HEK293 (cell line): Measurements from ENCODE around the gene MAD2L2.

Experiments
- MZF1 ChIP-seq: fragments of 450-650 bp; formaldehyde crosslinking; IDR thresholded peaks from 2 replicates; pipeline ENCODE4 v1.5.1; 2017; ENCODE audit warnings: missing biosample characterization, missing genetic modification characterization, borderline replicate concordance
- RBAK ChIP-seq: fragments of 450-650 bp; formaldehyde crosslinking; IDR thresholded peaks from 2 replicates; pipeline ENCODE4 v1.5.1; 2016; ENCODE audit warnings: missing biosample characterization, missing genetic modification characterization
- SCRT2 ChIP-seq: fragments of 450-650 bp; formaldehyde crosslinking; IDR thresholded peaks from 2 replicates; pipeline ENCODE4 v1.5.1; 2016; ENCODE audit warnings: missing biosample characterization, missing genetic modification characterization
- ZNF354C ChIP-seq: fragments of 450-650 bp; formaldehyde crosslinking; IDR thresholded peaks from 2 replicates; pipeline ENCODE4 v1.5.1; 2016; ENCODE audit warnings: missing biosample characterization, missing genetic modification characterization, low read depth, borderline replicate concordance
- ZNF555 ChIP-seq: fragments of 450-650 bp; formaldehyde crosslinking; conservative IDR thresholded peaks from 2 replicates; pipeline ENCODE4 v1.5.1; 2017; ENCODE audit warnings: missing biosample characterization, mild to moderate bottlenecking, missing genetic modification characterization, inconsistent platforms
- TF ChIP-seq, protein P1 (sequence below): fragments of 450-650 bp; formaldehyde crosslinking; IDR thresholded peaks from 2 replicates; pipeline ENCODE4 v1.5.1; 2016; ENCODE audit warnings: missing biosample characterization, missing genetic modification characterization
- TF ChIP-seq, protein P2 (sequence below): fragments of 450-650 bp; formaldehyde crosslinking; IDR thresholded peaks from 2 replicates; pipeline ENCODE4 v1.5.1; 2016; ENCODE audit warnings: missing biosample characterization, missing genetic modification characterization
- TF ChIP-seq, protein P3 (sequence below): fragments of 450-650 bp; formaldehyde crosslinking; IDR thresholded peaks from 2 replicates; pipeline ENCODE4 v1.5.1; 2016; ENCODE audit warnings: missing biosample characterization, missing genetic modification characterization

DNA sequence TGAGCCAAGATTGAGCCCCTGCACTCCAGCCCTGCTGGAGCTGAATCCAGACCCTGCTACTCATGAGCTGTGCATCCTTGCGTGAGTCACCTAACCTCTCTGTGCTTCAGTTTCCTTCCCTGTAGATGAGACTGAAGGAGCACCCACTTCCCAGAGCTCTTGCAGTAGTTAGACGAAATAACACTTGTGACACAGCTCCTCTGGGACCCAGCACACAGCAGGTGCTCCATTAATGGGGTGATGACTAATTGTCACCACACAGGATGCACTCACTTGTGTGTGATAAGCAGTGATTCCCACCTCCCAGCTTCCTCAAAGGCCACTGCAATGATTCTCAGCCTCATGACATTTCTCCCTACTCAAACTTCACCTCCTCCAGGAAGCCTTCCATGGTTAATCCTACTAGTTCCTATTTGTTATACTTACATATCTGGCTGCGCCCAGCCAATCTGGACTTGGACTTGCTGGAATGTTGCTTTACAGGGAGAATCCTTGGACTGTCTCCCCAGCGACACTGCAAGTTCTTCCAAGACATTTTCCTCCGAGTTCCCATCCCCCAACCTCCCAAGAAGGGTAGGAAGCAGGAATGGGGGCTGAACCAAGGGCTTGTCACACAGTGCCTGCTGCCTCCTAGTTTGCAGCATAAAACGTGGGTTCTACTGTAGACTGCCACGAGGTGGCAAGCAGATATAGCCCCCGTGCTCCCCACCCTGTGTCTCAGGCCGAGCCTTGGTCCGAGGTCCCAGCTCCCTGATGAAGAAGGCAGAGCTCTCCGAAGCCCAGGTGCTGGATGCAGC is 27.8 kb upstream of the MAD2L2 start:
- TF ChIP-seq, protein P1, sequence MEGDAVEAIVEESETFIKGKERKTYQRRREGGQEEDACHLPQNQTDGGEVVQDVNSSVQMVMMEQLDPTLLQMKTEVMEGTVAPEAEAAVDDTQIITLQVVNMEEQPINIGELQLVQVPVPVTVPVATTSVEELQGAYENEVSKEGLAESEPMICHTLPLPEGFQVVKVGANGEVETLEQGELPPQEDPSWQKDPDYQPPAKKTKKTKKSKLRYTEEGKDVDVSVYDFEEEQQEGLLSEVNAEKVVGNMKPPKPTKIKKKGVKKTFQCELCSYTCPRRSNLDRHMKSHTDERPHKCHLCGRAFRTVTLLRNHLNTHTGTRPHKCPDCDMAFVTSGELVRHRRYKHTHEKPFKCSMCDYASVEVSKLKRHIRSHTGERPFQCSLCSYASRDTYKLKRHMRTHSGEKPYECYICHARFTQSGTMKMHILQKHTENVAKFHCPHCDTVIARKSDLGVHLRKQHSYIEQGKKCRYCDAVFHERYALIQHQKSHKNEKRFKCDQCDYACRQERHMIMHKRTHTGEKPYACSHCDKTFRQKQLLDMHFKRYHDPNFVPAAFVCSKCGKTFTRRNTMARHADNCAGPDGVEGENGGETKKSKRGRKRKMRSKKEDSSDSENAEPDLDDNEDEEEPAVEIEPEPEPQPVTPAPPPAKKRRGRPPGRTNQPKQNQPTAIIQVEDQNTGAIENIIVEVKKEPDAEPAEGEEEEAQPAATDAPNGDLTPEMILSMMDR (tag by site-specific recombination), result no peak
- TF ChIP-seq RBAK (tag by site-specific recombination) (no peak), ZNF555 (tag by site-specific recombination) (no peak), MZF1 (tag by site-specific recombination) (no peak), ZNF354C (no peak), SCRT2 (tag by site-specific recombination) (no peak)
- TF ChIP-seq, protein P2, sequence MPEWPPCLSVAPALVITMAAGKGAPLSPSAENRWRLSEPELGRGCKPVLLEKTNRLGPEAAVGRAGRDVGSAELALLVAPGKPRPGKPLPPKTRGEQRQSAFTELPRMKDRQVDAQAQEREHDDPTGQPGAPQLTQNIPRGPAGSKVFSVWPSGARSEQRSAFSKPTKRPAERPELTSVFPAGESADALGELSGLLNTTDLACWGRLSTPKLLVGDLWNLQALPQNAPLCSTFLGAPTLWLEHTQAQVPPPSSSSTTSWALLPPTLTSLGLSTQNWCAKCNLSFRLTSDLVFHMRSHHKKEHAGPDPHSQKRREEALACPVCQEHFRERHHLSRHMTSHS, result no peak
- TF ChIP-seq, protein P3, sequence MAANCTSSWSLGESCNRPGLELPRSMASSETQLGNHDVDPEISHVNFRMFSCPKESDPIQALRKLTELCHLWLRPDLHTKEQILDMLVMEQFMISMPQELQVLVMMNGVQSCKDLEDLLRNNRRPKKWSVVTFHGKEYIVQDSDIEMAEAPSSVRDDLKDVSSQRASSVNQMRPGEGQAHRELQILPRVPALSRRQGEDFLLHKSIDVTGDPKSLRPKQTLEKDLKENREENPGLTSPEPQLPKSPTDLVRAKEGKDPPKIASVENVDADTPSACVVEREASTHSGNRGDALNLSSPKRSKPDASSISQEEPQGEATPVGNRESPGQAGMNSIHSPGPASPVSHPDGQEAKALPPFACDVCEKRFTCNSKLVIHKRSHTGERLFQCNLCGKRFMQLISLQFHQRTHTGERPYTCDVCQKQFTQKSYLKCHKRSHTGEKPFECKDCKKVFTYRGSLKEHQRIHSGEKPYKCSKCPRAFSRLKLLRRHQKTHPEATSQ (tag by site-specific recombination), result no peak
